Stimulated activated CD4-positive, alpha-beta T cell treated with anti-CD3 and anti-CD28 coated beads, Interleukin-15, amount 100 ng/mL, for 1 hour (primary cell): Measurements from ENCODE around the gene PID1.

Experiments
- DNase-seq, 2 donors: peaks; one replicate each; pipeline ENCODE4 v3.0.0-alpha.2; 2020; ENCODE audit warnings: low read depth in 1 of 2, low spot score in 1 of 2

PID1 gene

DNA sequence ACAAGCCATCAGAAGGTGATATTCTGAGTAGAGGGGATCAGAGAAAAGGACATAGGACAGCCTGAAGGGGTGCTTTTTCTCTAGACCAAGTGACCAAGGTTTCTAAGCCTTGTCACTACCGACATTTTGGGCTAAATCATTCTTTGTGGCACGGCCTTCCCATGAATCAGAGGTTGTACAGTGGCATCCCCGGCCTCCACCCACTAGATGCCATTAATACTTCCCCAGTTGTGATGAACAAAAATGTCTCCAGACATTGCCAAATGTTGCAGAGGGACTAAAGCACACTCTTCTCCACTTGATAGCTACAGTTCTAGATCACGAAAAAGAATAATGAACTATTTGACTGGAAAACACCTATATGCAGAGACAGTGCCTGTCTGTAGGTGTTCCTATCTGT, 143.6 kb downstream of the PID1 start:
- no peak for DNase-seq

DNA sequence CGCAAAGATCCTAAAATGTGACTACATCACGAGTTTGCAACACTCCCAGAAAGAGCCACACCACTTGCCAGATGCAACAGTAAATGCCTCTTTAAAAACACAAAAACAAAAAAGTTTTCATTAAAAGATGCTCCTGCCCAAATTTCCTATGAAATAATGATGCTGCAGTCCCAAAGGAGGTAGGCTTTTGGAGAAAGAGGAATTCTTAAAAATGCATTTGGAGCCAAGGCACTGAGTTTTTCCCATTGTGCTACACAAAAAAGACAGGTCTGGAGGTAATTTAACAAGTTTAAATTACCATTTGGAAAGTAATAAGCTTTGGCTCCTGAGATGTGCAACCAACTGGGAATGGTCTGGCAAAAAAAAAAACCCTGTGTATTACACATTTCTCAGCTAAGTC, 145.0 kb downstream of the PID1 start:
- DNase-seq, result no peak

DNA sequence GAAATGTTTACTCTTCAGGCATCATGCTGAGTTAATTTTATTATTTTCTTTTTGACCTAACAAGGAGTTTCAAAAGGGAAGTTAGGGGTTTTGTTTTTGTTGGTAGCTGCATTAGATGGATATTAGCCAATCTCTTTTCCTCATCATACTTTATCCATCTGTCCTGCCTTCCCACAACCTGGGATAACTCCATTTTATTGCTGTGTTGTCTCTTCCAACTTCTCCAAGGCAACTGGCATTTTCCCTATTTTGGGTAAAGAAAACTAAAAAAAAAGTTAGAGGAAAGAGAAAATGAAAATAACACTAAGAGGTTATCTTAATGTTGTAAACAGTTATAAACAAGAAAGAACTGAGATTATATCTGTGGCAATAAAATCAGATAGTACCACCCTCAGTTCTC, 147.0 kb downstream of the PID1 start:
- DNase-seq, result no peak

DNA sequence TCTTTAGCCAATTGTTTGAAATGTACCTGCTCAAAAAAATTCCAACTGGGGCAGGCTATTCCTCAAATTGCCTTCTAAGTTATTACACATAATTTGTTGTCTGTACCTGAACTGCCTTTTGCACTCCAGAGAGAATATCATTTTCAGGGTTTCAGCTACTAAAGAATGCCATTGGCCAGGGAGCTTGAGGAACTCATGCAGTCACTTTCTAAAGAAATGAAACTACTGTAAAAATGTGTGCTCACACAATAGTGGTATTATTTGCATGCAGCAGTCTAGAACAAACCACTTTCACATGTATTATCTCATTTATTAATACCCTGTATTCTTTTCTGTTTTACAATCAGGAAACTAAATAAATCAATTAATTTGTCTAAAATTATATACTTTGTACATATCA, 152.2 kb downstream of the PID1 start:
- DNase-seq, result no peak

DNA sequence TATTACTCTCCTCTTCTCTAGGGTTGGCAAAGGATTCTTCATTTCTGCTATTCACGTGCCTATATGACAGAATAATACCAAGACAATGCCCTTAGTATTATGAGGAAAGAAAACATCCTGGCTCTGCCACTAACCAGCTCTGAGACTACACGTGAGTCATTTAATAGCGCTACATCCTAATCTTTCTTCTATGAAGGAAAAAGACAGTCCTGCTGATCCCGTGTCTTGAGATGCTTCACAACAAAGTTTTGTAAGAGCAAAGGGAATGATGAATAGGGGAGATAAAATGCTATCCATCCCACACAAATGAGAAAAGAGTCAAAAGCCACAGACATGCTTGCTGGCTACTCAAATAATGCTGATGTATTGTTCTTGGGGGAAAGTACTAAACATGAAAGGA, 152.8 kb downstream of the PID1 start:
- DNase-seq, result no peak

DNA sequence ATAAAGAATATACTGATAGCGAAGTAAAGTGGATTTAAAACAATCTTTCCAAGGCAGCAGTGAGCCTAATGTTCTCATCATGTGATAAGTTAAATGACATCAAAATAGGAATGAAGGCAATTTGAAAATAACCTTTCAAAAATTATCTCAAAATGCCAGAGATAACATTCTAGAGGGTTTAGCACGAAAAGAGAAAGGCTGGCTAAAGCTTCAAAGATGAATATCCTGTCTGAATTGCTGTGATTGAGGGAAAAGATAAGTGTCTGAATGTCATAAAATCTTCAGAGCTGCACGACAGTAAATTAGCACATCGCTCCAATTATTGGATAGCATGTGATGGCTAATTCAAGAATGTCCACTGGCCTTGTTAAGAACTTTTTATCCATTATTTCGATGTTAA, 159.3 kb downstream of the PID1 start:
- DNase-seq, result no peak

DNA sequence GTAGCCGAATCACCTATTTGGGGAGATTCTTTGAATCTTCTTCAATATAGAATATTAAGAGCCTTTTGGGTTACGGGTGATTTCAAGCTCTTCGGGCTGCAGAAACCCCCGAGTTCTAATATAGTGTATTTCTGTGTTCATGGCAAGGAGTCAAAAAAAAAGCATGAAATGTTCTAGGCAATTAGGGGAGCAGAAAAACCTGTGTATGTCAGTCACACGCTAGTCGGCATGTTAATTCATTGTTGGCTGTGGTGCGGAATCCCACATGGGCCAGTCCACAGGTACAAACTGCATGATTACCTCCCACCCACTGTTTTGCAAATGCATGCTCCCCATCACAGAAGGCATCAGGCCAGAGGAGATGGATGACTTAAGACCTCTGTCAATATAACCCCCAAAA, 161.9 kb downstream of the PID1 start:
- no peak for DNase-seq

DNA sequence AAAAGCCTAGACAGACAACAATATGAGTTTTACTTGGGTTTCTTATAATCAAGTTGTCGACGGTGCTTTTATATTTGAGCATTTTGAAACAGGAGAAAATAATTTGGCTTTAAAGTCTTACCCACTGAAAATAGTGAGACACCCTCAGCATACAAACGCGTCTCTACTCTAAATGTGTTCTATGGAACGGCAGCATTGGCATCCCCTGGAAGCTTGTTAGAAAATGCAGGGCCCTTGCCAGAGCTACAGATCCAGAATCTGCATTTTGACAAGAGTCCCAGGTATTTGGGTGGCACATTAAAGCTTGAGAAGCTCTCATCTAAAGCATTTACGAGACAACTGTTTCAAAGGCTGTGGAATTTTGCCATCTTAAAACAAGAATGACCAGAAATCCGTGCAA, 163.5 kb downstream of the PID1 start:
- no peak for DNase-seq

DNA sequence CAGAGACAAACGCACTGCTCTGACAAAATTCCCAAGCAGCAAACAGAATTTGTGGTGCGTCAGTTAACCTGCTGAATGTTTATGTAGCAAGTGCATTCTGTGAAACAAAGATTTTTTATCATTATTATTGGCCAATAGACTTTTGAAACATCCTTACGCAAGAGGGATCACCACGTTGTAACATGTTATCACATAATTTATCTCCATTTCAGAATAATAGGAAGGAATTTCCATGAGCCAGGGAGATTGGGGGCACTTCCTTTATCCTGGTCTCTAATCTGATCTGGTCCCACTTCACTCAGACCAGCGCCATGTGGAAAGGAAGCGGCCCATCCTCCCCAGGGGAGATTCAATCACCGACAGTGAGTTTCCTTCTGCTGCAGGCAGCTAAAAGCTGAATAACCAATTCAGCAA, 166.1 kb downstream of the PID1 start:
- no peak for DNase-seq

DNA sequence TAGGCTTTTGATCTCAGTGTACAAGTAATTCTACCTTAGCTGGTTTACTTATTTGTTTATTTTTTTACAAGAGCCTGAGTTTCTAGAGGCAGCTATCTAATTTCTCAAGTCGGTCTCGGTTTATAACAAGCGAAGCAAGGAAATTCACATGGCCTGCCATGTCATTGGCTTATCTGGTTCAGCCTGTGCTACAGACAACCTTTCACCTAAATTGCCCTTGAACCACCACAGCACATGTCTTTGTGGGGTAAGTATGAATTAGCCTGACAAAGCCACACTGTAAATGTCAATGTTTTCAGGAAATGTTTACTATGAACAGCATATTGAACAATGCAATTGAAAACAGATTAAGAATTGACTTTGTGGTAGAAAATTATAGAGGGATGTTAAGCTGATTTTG, 167.1 kb downstream of the PID1 start:
- no peak for DNase-seq

DNA sequence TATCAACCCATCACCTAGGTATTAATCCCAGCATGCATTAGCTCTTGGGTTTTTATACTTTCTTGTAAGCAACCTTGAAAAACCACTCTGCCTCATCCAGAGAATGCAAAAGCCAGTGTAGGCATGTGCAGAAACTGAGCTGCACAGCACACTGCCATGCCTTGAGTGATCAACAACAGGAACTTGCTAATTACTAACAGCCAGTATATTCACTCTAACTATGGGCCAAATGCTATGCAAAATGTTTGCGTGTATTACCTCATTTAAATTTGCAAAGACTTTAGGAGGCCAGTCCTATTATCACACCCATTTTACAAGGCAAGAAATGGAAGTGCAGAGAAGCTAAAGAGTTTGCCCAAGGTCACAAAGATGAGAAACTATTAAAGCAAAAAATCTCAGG, 169.8 kb downstream of the PID1 start:
- no peak for DNase-seq

DNA sequence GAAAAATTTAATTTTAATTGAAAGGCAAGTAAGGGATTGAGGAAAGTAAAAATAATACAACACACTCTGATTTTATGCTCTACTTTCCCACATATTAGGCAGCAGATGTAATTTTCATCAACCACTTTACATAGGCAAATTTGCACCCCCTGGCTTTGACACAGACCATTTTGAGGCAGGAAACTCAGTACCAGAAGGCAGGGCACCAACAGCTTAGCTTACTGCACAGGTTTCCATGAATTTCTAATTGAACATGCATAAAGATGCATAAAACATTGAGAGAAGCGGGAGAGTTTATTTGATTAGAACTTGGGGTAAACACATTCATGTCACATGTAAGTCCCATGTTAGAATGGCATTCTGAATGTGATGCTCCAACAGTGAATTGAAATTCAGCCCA, 171.9 kb downstream of the PID1 start:
- DNase-seq, result no peak

DNA sequence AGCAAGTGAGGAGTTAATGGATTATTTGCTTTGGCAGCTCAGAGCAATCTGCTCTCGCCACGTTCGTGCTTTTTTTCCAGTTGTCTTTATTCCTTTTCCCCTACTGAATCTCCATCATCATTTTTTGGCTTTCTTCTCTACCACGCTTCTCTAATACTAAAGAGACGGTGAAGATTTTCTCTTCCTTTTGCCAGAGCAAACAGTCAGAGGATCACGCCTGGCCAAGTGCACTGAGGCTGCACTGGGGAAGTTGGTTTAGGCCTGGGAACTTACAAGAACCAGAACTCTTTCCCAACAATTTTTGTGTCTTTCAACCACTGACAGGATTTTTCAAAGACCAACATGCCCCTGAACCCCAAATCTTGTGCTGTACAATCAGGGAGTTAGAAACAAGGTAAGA, 172.3 kb downstream of the PID1 start:
- no peak for DNase-seq

DNA sequence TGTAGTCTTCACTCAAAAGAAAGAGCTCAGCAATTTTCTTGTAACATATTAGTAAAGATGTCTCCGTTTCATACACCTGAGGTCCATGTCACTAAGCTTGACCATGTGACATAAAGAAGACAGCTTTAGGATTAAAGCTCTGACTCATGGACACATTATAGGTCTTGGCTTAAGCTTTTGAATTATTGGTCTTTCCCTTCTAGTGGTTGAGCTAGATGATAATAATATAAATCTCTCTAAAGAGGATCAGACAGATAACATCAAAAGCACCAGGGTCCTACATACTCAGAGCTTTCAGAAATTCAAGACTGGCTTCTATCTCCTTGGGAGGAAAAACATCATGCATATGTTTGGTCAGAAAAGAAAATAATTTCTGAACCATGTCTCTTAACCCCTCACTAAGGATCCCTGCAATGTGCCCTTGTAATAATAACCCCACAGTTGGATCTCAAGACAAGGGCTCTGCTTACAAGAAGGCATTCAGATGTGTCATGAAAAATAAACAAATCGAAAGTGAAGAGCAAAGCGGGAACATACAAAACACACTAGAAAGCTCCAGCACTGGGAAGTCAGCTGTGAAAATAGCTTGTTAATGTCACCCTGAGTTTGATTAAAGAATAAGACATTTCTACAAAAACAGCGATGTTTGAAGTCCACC, 174.5 kb downstream of the PID1 start:
- no peak for DNase-seq

DNA sequence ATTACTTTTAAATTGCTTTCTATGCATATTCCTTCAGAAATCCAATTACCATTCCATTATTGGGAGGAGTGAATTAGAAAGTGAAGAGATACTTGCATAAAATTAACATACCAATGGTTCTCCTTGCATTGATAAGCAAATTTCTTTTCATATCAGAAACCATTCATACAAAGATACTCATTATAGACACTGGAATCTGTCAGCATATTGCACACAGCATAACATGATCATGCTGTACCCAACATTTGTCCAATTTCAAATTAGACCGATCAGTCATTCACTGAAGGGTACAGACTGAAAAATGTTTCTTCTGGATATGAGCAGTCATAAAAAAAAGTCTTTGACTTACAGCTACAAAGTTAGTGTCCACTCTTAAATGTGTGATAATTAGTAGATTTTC, 175.6 kb downstream of the PID1 start:
- DNase-seq, result no peak

DNA sequence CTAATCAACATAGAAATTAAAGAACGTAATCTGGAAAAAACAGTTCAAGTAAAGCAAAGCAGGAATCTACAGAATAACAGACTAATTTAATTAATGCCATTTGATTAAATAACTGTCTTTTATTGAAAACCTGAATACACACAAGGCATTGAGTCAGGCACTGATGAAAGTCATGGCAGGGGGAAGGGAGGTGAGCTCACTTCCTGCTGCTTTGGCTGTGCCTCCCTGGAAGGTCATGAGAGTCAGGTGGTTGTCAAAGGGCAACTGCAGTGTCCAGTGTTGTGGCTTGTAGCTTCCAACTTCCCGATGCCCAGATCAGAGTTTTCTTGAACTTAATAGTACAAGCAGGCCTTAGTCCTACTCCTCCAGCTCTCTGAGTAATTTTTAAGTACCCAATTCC, 180.9 kb downstream of the PID1 start:
- no peak for DNase-seq

DNA sequence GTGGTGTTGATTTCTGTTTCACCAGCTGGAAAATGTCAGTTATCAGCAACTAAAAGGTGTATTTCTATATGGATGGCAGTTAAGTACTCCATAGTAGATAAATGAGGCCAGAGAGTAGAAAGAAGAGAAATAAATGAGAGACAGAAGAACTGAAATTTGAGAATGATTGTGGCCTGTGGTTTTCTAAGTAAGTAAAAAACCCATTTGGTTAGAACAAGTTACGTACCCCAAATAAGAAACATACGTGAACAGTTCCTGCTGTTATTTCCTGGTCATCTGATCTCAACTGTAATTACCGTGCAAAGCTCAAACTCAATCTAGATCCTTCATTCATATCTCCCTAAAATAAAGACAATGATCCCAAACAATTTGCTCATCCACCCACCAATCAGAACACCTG, 181.3 kb downstream of the PID1 start:
- no peak for DNase-seq

DNA sequence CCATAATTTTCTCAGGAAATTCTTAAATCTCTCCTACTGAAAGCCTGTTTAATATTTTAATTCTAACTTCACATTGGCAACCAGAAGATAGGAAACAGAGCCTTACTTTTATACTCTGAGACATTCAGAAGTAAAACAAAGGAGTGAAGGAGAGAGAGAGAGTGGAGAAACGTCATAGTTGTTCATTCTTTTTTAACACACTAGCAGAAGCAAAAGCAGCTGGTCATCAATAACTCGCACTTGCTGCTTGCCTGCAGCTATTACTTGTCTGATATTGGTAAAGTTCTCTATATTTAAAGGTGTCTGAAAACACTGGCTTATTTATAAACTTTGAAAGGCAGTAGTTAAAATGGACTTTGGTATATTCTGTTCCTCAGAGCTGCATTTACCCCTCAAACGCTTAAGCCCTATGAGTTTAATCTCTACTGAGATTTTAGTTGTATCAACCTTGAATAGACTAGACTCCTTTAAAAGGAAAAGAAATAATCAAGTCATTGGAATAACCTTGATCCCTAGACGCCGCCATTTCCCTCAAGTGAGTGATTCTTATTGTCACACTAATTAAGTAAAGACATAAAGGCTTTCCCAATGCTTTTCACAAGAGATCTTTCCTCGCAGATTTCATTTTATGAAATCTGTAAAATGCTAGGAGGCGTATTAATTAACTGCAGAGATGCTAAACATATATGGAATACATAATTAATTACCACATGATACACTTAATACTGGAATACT, 182.0 kb downstream of the PID1 start:
- no peak for DNase-seq

DNA sequence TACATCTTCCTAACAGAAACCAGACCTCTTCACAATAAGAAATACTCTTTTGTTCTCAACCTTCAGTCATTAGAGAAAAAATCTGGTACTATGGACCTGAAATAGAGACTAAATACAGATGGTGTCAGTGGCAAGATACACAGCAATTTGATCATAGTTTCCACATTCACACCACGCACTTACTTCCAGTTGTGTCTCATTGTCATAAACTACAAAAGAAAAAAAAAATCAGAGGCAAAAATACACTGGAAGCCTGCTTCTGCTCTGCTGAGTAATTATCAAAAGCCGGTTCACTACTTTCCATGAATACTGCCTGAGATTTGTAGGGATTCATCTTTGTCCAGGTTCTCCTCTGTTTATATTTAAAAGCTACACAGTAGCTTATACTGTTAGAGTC, 182.6 kb downstream of the PID1 start:
- no peak for DNase-seq

DNA sequence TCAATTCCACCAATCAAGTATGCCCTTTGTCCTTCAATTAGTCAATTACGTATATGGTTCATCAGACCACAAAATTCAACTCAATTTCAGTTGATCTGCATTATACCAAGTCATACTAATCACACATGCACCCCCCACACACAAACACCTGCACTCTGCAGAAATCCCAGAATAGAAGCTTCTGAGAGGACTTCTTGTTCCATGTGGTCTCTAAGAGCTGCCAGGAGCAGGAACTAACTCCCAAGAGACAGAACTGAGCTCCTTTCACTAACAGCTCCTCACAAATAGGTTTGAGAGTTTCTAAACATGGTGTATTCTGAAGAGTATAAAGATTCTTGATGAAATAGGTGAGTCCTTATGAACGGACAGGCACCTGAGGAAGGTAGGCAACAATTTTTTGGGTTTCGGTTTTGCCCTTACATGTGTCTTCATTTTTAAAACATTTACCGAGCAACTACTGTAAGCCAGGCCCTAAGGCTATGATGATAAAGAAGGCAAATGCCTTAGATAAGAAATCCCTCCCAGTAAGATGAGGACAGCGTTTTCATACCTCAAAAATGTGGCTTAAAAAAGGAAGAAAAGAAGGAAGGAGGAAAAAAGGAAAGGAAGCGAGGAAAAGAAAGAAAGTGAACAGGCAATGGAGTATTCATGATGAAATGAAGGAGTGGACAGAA, 183.1 kb downstream of the PID1 start:
- DNase-seq, result no peak

DNA sequence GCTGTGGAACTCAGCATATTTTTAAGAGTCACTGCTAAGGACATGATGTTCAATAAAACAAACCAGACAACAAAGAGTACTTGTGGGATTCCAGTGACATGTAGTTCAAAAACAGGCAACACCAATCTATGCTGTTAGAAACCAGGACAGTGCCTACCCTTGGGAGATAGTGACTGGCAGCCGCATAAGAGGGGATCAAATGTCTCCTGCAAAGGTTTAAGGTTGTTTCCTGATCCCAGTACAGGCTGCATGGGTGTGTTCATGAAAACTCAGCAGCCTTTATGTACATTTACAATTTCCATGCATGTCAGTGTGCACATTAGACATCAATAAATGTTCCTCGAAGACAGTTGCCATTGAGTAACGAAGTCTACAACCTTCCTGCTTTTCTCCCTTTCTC, 183.8 kb downstream of the PID1 start:
- DNase-seq, result no peak

DNA sequence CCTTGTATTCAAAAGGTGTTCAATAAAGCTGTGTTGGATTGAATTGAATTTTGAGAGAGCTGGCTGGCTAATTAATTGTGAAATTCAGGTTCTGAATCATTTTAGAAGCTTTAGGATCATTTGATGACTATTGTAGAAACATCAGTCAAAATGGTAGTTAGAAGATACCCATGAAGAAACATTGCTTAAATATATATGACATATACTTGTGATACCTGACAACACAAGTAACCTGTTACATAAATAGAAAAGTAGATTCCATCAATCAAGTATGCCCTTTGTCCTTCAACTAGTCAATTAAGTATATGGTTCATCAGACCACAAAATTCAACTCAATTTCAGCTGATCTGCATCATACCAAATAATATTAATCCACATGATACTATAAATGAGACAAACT, 185.6 kb downstream of the PID1 start:
- DNase-seq, result no peak

DNA sequence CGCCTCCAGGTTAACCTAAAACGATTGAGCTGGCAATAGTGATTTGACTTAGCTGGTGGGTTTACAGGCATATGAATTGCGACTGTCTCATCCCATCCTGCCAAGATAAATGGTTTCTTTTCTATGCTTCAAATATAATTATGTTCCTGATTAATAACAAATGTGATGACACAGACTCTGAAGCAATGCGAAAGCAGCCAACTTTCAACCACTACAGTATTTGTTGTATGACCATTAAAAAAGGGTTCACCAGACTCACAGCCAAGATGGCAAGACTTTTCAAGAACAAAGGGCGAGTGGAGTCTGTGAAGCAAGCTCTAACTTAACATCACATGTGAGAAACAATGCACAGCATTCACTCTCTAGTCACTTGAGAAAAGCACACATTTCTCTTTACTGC, 186.6 kb downstream of the PID1 start:
- DNase-seq, result no peak
